ENCODE measurements around the gene PRSS56. TPM values are rescaled to one million over a fixed set of nuclear protein-coding genes. Genes with fewer than 3 reads are reported as not detected.
"Not testable (repeated sequence)": the region's sequence is repeated elsewhere in the genome, so short reads cannot be mapped to it uniquely, and the experiment has no call there.

Gene PRSS56
- total and polyA plus RNA-seq, 9 donors = 0.27 to 0.35 TPM; not detected in 7

DNA sequence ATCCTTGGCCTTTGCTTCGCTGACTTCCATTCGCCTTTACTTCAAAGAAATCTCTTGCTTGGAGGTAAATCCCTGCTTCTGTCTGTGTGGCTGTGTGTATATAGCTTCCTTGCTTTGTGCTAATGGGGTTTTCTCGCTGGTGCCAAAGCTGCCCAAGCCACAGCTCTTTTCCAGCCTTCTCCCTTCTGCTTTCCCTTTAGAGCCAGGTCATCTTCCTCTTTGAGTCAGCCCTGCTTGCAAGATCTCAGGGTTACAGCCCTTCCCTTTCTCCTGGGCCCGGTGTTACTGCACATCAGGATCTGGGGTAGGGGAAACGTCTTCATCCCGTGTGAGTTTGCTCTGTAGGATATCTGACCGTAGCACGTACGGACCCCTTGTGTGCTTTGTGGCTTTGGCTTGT is 49.4 kb downstream of the PRSS56 start:
- TF ChIP-seq EP300 (IDR thresholded peaks at IDR 0.05) (no peak), POLR2A (IDR thresholded peaks at IDR 0.05) (no peak)
- Histone ChIP-seq H3K9me3 (no peaks in the 10 kb centered on the region), H3K4me3 (no peak overlapping the region), H3K36me3 (no peaks in the 10 kb centered on the region), H3K27ac (no peak overlapping the region), H3K27me3 (no peaks in the 10 kb centered on the region), H3K4me1 (ENCODE audit: insufficient read depth) (no peaks in the 10 kb centered on the region)
- 91 to 96% (median 91%) methylated on average over 9 of the region's 9 CpGs for WGBS, 3 donors
- intact Hi-C loops (cut with DNase I) = no loop called here
- no peak for DNase-seq

DNA sequence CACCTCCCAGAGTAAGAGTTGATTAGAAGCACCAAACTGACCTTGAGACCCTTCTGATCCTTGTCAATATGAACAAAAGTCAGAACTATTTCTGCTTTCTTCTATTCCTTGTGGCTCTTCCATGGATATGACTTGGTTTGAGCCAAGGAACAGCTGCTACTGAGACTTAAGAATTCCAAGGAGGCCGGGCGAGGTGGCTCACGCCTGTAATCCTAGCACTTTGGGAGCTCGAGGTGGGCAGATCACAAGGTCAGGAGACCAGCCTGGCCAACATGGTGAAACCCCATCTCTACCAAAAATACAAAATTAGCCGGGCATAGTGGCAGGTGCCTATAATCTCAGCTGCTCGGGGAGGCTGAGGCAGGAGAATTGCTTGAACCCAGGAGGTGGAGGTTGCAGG is 50.3 kb downstream of the PRSS56 start:
- whole genome bisulfite sequencing, 3 donors = 94 to 99% (median 98%) methylated on average over 6 of the region's 6 CpGs
- H3K9me3 ChIP-seq; H3K36me3 ChIP-seq; intact Hi-C loops (cut with DNase I); H3K4me3 ChIP-seq; H3K27ac ChIP-seq; H3K4me1 ChIP-seq (ENCODE audit: insufficient read depth); DNase-seq; H3K27me3 ChIP-seq: not testable (repeated sequence)

DNA sequence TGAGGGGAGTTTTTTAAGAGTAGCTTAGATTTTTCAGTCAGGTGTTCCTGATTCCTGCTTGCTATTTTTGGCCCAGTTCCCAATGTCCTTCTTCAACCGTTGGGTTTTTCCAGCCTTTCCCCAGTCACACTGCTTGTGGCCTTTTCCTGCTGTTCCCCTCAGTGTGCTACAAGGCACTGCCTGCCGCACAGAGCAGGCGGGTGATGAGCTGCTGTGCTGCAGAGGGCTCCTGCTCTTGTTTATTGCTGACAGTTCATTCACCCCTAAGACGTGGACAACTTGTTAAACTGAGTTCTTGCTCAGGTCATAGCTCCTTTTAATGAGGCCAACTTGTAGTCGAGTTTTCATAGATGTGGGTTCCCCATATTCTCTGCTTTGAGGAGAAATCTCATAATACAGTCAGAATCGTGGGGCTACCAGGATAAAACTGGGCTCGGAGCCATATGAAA is 50.9 kb downstream of the PRSS56 start:
- Histone ChIP-seq H3K27ac (no peak overlapping the region), H3K36me3 (no peaks in the 10 kb centered on the region), H3K4me1 (ENCODE audit: insufficient read depth) (no peaks in the 10 kb centered on the region), H3K9me3 (no peaks in the 10 kb centered on the region), H3K27me3 (no peaks in the 10 kb centered on the region), H3K4me3 (no peak overlapping the region)
- intact Hi-C loops (cut with DNase I) = no loop called here
- TF ChIP-seq, protein P1, sequence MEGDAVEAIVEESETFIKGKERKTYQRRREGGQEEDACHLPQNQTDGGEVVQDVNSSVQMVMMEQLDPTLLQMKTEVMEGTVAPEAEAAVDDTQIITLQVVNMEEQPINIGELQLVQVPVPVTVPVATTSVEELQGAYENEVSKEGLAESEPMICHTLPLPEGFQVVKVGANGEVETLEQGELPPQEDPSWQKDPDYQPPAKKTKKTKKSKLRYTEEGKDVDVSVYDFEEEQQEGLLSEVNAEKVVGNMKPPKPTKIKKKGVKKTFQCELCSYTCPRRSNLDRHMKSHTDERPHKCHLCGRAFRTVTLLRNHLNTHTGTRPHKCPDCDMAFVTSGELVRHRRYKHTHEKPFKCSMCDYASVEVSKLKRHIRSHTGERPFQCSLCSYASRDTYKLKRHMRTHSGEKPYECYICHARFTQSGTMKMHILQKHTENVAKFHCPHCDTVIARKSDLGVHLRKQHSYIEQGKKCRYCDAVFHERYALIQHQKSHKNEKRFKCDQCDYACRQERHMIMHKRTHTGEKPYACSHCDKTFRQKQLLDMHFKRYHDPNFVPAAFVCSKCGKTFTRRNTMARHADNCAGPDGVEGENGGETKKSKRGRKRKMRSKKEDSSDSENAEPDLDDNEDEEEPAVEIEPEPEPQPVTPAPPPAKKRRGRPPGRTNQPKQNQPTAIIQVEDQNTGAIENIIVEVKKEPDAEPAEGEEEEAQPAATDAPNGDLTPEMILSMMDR (IDR thresholded peaks at IDR 0.05) = no peak
- TF ChIP-seq POLR2A (IDR thresholded peaks at IDR 0.05) = no peak
- TF ChIP-seq EP300 (IDR thresholded peaks at IDR 0.05) = no peak
- no peak for DNase-seq
- 58 to 61% (median 60%) methylated on average over 7 of the region's 7 CpGs for WGBS, 3 donors

DNA sequence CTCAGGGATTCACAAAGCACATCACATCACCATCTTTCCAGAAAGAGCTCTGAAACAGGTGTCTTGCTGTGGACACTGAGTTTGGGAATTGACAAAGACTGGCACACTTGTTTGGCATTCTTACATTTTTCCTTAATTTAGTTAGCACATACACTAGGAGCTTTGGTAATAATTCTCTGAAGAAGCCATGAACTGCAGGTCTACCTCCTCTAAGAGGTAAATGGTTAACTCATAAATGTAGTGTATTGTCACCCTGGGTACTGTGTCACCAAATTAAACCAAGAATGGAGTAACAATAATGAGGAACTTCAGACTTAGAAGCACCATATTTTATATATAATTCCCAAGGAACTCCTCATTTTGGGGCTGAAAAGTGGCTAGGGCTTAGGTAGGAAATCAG is 52.9 kb downstream of the PRSS56 start:
- Histone ChIP-seq H3K4me3 (no peak overlapping the region), H3K9me3 (no peaks in the 10 kb centered on the region), H3K36me3 (no peaks in the 10 kb centered on the region), H3K4me1 (ENCODE audit: insufficient read depth) (no peaks in the 10 kb centered on the region), H3K27ac (no peak overlapping the region), H3K27me3 (no peaks in the 10 kb centered on the region)
- intact Hi-C loops (cut with DNase I) = no loop called here
- TF ChIP-seq EP300 (IDR thresholded peaks at IDR 0.05) (no peak), POLR2A (IDR thresholded peaks at IDR 0.05) (no peak)
- TF ChIP-seq, protein P1 (IDR thresholded peaks at IDR 0.05) = no peak
- no peak for DNase-seq

DNA sequence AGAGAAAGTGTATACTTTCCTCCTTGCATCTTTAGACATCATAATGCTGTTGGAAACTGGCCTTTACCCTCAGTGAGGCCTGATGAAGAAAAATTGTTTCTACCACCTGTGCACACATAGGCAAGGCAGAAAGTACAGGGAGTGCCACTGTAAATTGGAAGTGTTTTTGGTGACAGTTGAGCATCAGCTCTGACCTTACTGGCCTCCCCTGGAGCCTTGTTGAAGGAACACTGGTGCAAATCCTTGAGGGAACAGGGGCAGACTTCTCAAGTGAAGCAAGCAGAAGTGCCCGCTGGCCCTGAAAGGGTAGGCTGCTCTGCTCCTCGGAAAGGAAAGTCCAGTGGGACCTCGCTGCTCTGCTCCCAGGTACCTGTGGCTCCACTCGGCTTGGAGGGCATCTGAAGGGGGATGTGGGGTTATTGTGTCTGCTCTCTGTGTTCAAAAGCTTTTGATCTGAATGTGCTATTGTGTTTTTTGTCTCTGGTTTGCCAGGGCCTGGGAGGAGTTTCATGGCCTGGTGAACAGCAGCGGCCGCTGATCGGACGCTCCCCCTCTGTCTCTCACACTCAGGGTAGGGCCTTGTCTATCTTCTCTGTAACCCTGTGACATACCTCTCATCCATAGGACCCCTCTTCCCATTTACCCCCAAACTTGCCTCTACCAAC is 53.7 kb downstream of the PRSS56 start:
- DNase-seq = no peak
- TF ChIP-seq POLR2A (IDR thresholded peaks at IDR 0.05) (no peak), EP300 (IDR thresholded peaks at IDR 0.05) (no peak)
- TF ChIP-seq, protein P1 (IDR thresholded peaks at IDR 0.05) = no peak
- intact Hi-C loops (cut with DNase I) = no loop called here
- 91 to 93% (median 92%) methylated on average over 8 of the region's 8 CpGs for WGBS, 3 donors
- no peak overlapping the region for H3K4me3 ChIP-seq
- H3K36me3 ChIP-seq = no peaks in the 10 kb centered on the region
- H3K27me3 ChIP-seq = no peaks in the 10 kb centered on the region
- no peaks in the 10 kb centered on the region for H3K9me3 ChIP-seq
- H3K4me1 ChIP-seq (ENCODE audit: insufficient read depth) = no peaks in the 10 kb centered on the region
- H3K27ac ChIP-seq = no peak overlapping the region

All from ovary (tissue), 9 donors.